Pancreas (tissue), 10 donors: ENCODE data around the gene KIAA1755. TPM values are rescaled to one million over a fixed set of nuclear protein-coding genes. Genes with fewer than 3 reads are reported as not detected.
"Not testable (repeated sequence)": the region's sequence is repeated elsewhere in the genome, so short reads cannot be mapped to it uniquely, and the experiment has no call there.

Experiments
- ATAC-seq, 4 donors: fragments of 200-7000 bp; cut with Tn5 transposase; one replicate each; pipeline versions ENCODE4 v1.8.0 to v1.9.1; 2020; ENCODE audit warnings: mild to moderate bottlenecking in 4 of 4, moderate library complexity in 4 of 4
- DNase-seq, 6 donors: peaks; one replicate each; pipeline ENCODE4 v3.0.0-alpha.2; 2020
- FAIRE-seq: peaks from 2 replicates; lab custom pipeline; 2012; peaks lifted over from hg19 to GRCh38; lab: Jason Lieb, UNC
- H3K27ac ChIP-seq, 4 donors: fragments of 200-600 bp; sonication (generic); 1 replicate in 3 of 4; 2 replicates in 1 of 4; pipeline versions ENCODE4 v1.5.0 to v1.8.0; 2020
- H3K27me3 ChIP-seq, 4 donors: fragments of 200-600 bp; one replicate each; pipeline ENCODE4 v1.8.0; 2021
- H3K36me3 ChIP-seq, 3 donors: fragments of 200-600 bp; sonication (generic) in 1 of 3; one replicate each; pipeline versions ENCODE4 v1.5.0 to v1.8.0; 2020 to 2021
- H3K4me1 ChIP-seq, 3 donors: fragments of 200-600 bp; one replicate each; pipeline ENCODE4 v1.8.0; 2021
- H3K4me3 ChIP-seq, 4 donors: fragments of 200-600 bp; sonication (generic) in 2 of 4; one replicate each; pipeline versions ENCODE4 v1.5.0 to v1.8.0; 2020 to 2021
- H3K9me3 ChIP-seq, 4 donors: fragments of 200-600 bp; one replicate each; pipeline ENCODE4 v1.8.0; 2021
- WGBS, 2 donors: extraction: QIAGEN DNeasy Blood & Tissue Kit; methylation state at CpG; one replicate each; pipeline ENCODE4 v1.1.7; 2013; 5-methylcytosine and 5-hydroxymethylcytosine counted together
- intact Hi-C, 3 donors: fragments of 100-400 bp; cut with DNase I; formaldehyde crosslinking; loops; one replicate each; pipeline versions ENCODE4 v1.11.1 to v1.14.2; 2022
- polyA plus RNA-seq, 2 donors: library from polyadenylated mRNA; stranded (reverse); fragments of 200-250 nt; gene quantifications; one replicate each; pipeline ENCODE4 v1.2.3, GENCODE V29; 2013
- total RNA-seq, 6 donors: library from RNA; stranded (reverse); fragmentation: NEBNext Ultra II Directional in 4 of 6; extraction: Animal tissue kit (Norgen Biotek cat#: 25700) in 4 of 6; gene quantifications; one replicate each; pipeline versions ENCODE4 v1.2.1 to v1.2.4, GENCODE V29; 2021 to 2023
- TF ChIP-seq, protein P1 (sequence below), 4 donors: fragments of 200-600 bp; sonication (generic) in 3 of 4; IDR thresholded peaks; one replicate each; pipeline versions ENCODE4 v1.5.0 to v1.8.0; 2021; ENCODE audit warnings: antibody characterized with exemption in 4 of 4
- donor health status: healthy with polysubstance abuse.
- donor health status: DM: no; HTN: no; CAD: no; lungs with moderate emphysema.
- donor health status: DM: no; HTN: no; CAD: no.
- donor health status: control.
- donor health status: control.
- donor health status: Bipolar disorder and iron deficiency.
- donor health status: DM: yes; HTN: yes; CAD: no.
- donor health status: DM: no; HTN: no; CAD: no.
- donor health status: DM: no; HTN: no; CAD: no.
- donor health status: DM: yes; HTN: yes; CAD: no.

Gene KIAA1755
- total and polyA plus RNA-seq, 8 donors: 0.24 to 2.5 (median 0.96) TPM

DNA sequence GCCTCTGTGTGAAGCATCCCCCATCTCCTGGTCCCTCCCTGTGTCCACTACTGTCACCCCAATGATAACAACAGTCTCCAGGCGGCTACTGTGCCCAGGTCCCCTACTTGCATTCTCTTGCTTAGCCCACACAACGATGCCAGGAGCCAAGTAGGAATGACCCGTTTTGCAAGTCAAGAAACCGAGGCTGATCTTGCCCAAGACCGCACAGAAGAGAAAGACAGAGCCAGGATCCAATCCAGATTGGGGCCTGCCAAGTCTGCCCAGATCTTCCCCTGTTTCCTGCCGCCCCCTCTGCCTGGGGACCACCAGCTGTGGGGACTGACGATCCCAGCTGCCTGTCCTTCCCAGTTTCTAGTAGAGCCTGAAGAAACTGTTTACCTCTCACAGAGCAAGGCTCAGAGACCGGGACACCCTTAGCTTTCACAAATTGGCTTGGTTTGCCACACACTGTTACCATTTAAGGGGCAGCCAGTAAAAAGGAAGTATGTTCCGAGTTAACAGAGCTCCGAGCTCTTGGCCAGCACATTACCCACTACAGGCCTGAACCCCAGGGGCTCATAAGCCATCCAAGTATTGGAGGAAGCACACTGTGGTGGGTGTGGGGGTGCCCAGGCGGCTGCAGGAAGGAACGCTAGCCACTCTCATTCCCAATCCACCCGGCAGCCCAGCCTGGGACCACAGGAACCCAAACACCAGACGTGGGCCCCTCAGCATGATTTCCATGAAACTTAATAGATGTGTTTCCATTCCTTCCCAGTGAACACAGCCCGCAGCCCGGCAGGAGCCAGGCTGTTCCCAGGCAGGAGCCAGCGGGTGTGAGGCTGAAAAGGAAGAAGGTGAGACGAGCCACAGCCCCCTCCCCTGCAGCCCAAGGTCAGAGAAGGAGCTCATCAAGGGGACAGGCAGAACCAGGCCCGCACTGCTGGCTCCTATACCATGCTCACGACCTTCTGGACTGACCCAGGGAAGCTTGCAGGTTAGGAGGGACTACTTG, 7.9 kb downstream of the KIAA1755 start:
- DNase-seq (no peak), ATAC-seq (no peak), FAIRE-seq (no peak)
- Histone ChIP-seq H3K9me3 (no peaks in the 10 kb centered on the region), H3K4me1 (no peaks in the 10 kb centered on the region), H3K36me3 (no peaks in the 10 kb centered on the region), H3K27ac (no peak overlapping the region), H3K4me3 (no peak overlapping the region), H3K27me3 (no peaks in the 10 kb centered on the region)
- TF ChIP-seq, protein P1, sequence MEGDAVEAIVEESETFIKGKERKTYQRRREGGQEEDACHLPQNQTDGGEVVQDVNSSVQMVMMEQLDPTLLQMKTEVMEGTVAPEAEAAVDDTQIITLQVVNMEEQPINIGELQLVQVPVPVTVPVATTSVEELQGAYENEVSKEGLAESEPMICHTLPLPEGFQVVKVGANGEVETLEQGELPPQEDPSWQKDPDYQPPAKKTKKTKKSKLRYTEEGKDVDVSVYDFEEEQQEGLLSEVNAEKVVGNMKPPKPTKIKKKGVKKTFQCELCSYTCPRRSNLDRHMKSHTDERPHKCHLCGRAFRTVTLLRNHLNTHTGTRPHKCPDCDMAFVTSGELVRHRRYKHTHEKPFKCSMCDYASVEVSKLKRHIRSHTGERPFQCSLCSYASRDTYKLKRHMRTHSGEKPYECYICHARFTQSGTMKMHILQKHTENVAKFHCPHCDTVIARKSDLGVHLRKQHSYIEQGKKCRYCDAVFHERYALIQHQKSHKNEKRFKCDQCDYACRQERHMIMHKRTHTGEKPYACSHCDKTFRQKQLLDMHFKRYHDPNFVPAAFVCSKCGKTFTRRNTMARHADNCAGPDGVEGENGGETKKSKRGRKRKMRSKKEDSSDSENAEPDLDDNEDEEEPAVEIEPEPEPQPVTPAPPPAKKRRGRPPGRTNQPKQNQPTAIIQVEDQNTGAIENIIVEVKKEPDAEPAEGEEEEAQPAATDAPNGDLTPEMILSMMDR (IDR thresholded peaks at IDR 0.05): no peak
- 56 to 57% methylated on average over 20 of the region's 20 CpGs for WGBS, 2 donors
- intact Hi-C loops: no loop called here

DNA sequence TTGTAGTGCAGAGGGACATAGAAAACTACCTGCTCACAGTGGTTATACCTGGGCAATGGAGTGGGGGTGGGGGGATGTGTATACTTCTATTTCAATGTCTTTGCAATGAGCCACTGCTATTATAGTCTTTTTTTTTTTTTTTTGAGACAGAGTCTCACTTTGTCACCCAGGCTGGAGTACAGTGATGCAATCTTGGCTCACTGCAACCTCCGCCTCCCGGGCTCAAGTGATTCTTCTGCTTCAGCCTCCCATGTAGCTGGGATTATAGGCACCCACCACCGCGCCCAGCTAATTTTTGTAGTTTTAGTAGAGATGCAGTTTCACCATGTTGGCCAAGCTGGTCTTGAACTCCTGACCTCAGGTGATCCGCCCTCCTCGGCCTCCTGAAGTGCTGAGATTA, 9.1 kb downstream of the KIAA1755 start:
- FAIRE-seq, DNase-seq, H3K27ac ChIP-seq, H3K4me3 ChIP-seq, intact Hi-C loops, H3K4me1 ChIP-seq, H3K27me3 ChIP-seq, ATAC-seq, H3K9me3 ChIP-seq, H3K36me3 ChIP-seq: not testable (repeated sequence)
- WGBS, 2 donors: 76 to 86% methylated on average over 6 of the region's 6 CpGs

DNA sequence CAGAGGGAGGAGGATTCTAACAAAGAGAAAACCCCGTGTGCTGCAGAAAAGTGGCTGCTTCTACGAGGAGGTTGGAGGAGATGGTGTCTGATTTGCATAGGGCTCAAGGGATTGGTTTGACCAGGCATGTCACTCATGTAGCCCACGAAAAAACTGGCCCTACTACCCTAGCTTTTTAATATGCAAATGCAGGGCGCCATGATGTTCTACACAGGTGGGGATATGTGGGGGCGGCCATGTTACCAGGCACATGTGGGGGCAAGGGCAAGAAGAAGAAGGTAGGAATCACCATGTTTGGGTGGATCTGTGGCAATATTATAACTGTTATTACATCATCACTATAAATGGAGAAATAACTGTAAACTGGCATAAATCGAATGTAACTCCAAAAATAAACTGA, 9.9 kb downstream of the KIAA1755 start:
- WGBS, 2 donors: 60 to 61% methylated on average over 6 of the region's 6 CpGs
- intact Hi-C loops: no loop called here
- no peaks in the 10 kb centered on the region for H3K27me3 ChIP-seq
- no peak for DNase-seq
- FAIRE-seq: no peak
- no peak overlapping the region for H3K4me3 ChIP-seq
- H3K4me1 ChIP-seq: no peaks in the 10 kb centered on the region
- H3K9me3 ChIP-seq: no peaks in the 10 kb centered on the region
- TF ChIP-seq, protein P1 (IDR thresholded peaks at IDR 0.05): no peak
- ATAC-seq: no peak
- H3K27ac ChIP-seq: no peak overlapping the region
- H3K36me3 ChIP-seq: no peaks in the 10 kb centered on the region

DNA sequence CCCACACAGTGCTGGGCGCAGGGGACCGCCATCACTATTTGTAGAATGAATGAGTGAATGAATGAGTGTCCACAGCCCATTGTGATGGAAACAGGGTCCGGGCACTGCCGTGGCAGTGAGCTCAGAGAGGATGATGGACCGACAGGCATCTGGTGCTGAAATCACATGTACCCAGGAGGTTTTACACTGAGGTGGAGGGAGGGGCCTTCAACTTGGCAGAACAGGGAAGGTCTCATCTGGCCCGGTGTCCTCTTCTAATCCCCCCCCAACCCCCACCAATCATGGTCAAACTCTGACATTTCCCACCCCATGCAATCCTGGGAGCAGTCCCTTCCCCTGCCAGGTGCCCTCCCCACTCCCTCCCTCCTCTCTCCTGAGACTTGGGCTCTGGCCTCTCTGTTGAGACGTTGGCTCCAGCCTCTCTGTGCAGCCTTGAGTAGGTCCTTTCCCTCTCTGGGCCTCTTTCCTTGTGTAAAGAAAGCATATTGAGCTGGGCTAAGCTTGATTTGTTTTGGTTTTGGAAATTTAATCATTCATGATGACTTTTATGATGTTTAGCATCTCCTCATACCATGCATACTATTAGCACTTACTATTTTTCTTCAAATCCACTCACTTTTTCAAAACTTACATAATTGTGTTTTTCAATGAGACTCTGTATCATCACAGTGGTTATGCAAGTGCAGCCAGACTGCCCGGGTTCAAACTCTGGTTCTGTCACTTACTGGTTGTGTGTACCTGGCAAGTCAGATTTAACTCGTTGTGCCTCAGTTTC, 10.8 kb downstream of the KIAA1755 start:
- DNase-seq: no peak
- intact Hi-C loops: no loop called here

DNA sequence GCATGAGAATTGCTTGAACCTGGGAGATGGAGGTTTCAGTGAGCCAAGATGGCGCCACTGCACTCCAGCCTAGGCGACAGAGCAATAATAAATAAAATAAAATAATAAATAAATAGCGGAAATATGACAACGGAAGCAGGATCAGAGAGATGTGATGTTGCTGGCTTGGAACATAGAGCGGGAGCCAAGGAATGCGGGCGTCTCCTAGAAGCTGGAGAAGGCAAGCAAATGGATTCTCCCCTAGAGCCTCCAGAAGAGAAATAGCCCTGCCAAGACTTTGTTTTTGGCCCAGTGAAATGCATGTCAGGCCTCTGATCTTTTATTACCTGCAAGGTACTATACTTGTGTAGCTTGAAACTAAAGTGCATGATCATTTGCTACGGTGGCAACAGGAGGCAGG, 12.4 kb downstream of the KIAA1755 start:
- Histone ChIP-seq H3K9me3 (no peaks in the 10 kb centered on the region), H3K4me3 (no peak overlapping the region), H3K27ac (no peak overlapping the region), H3K4me1 (no peaks in the 10 kb centered on the region), H3K27me3 (no peaks in the 10 kb centered on the region), H3K36me3 (no peaks in the 10 kb centered on the region)
- no peak for ATAC-seq
- 84 to 88% methylated on average over 8 of the region's 8 CpGs for WGBS, 2 donors
- TF ChIP-seq, protein P1 (IDR thresholded peaks at IDR 0.05): no peak
- no peak for DNase-seq
- no peak for FAIRE-seq
- intact Hi-C loops: no loop called here

More for the DNA sequence above, 10.8 kb downstream of the KIAA1755 start:
- no peaks in the 10 kb centered on the region for H3K4me1 ChIP-seq
- 57 to 61% methylated on average over 9 of the region's 9 CpGs for WGBS, 2 donors
- no peak overlapping the region for H3K4me3 ChIP-seq
- no peaks in the 10 kb centered on the region for H3K9me3 ChIP-seq
- no peak for ATAC-seq
- no peaks in the 10 kb centered on the region for H3K36me3 ChIP-seq
- TF ChIP-seq, protein P1 (IDR thresholded peaks at IDR 0.05): no peak
- FAIRE-seq: no peak
- no peak overlapping the region for H3K27ac ChIP-seq
- H3K27me3 ChIP-seq: no peaks in the 10 kb centered on the region

DNA sequence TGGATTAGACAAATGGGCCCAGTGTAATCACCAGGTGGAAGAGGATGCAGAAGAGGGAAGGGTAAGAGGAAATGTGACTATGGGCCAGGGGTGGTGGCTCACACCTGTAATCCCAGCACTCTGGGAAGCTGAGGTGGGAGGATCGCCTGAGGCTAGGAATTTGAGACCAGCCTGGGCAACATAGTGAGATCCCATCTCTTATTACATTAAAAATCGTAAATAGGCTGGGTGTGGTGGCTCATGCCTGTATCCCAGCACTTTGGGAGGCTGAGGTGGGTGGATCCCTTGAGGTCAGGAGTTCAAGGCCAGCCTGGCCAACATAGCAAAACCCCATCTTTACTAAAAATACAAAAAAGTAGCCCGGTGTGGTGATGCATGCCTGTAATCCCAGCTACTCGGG, 12.8 kb downstream of the KIAA1755 start:
- FAIRE-seq, ATAC-seq, H3K4me3 ChIP-seq: not testable (repeated sequence)

More for the DNA sequence above, 12.8 kb downstream of the KIAA1755 start:
- H3K36me3 ChIP-seq, H3K27ac ChIP-seq, H3K27me3 ChIP-seq, H3K9me3 ChIP-seq, DNase-seq, H3K4me1 ChIP-seq, intact Hi-C loops: not testable (repeated sequence)
- 78 to 85% methylated on average over 4 of the region's 4 CpGs for WGBS, 2 donors
